Esophagus squamous epithelium (tissue), 4 donors: ENCODE measurements around the gene ENAM.
A peak's percentile ranks its signal among the peaks of the same experiment; 100 is the strongest.

Experiments
- POLR2A ChIP-seq, 4 donors: fragments of 450-650 bp; IDR thresholded peaks; one replicate each; pipeline ENCODE4 v1.6.1; 2017; ENCODE audit warnings: antibody characterized with exemption in 4 of 4, mild to moderate bottlenecking in 4 of 4, moderate library complexity in 3 of 4
- TF ChIP-seq, protein P1 (sequence below), 6 experiments: fragments of 450-650 bp in 4 of 6; fragments of 200-600 bp in 2 of 6; sonication (generic) in 2 of 6; IDR thresholded peaks; one replicate each; pipeline ENCODE4 v1.5.1; 2016 to 2019; ENCODE audit warnings: antibody characterized with exemption in 6 of 6, mild to moderate bottlenecking in 4 of 6, moderate library complexity in 4 of 6

DNA sequence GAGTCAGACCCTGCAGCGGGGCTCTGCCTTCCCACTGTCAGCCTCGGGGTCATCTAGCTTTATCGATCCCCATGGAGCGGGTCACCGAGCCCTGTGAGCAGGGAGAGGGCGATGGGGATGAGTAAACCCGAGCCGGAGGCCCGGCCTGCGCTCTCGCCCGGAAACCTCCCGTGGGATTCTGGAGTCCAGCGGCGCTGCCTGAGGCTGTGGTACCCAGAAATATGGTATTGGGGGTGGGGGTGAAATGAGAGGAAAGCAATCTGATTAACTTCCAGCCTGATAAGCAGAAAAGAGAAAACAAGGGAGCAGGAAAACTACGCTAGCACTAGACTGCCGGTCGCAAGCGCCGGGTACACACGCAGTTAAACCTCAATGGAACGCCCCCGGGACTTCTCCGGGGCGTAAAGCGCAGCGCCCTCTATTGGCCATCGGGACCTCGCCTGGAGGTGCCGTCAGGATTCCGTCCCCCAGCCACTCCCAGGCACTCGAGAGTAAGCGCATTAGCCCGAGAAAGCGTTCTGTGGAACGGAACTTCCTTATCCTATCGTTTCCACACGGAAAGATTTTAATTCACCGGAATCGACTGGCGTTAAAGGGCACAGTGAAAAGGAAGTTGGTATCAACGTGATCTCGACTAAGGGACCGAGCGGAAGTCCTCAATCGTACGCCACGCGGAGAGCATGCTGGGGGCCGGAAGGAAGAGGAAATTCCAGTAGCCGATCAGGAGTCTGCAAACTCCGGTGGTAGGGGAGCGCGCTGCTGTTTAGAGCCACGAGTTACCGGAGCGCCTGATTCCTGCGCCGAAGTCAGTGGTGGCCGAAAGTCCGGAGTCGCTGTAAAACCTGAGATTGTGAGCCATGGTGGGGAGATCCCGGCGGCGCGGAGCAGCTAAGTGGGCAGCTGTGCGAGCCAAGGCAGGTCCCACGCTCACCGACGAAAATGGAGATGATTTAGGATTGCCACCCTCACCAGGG, 59.6 kb downstream of the ENAM start, which contains the start of gene UTP3:
- TF ChIP-seq, protein P1, sequence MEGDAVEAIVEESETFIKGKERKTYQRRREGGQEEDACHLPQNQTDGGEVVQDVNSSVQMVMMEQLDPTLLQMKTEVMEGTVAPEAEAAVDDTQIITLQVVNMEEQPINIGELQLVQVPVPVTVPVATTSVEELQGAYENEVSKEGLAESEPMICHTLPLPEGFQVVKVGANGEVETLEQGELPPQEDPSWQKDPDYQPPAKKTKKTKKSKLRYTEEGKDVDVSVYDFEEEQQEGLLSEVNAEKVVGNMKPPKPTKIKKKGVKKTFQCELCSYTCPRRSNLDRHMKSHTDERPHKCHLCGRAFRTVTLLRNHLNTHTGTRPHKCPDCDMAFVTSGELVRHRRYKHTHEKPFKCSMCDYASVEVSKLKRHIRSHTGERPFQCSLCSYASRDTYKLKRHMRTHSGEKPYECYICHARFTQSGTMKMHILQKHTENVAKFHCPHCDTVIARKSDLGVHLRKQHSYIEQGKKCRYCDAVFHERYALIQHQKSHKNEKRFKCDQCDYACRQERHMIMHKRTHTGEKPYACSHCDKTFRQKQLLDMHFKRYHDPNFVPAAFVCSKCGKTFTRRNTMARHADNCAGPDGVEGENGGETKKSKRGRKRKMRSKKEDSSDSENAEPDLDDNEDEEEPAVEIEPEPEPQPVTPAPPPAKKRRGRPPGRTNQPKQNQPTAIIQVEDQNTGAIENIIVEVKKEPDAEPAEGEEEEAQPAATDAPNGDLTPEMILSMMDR (IDR thresholded peaks at IDR 0.05) = peak; percentile 84 to 97 (median 96)
- TF ChIP-seq POLR2A (IDR thresholded peaks at IDR 0.05) = peak in 2 of 4 donors; percentile 30 to 68
